NCI-H526 treated with DMSO at 0.1 percent for 48 hours (cell line): ENCODE measurements around the gene WNK3.
"Not testable (repeated sequence)": the region's sequence is repeated elsewhere in the genome, so short reads cannot be mapped to it uniquely, and the experiment has no call there.

Experiments used
- DNase-seq: peaks from one replicate; lab custom pipeline; 2025; lab: John Stamatoyannopoulos, UW

WNK3 gene

GRCh38 chrX:54357414-54358377, at the start of gene WNK3:
Gene WNK3 (minus strand): TSS chrX:54358046.
- DNase-seq: peak; percentile 70

- no peak for DNase-seq
Observed at GRCh38 chrX:54407266-54407665, 49.4 kb upstream of the WNK3 start.

GRCh38 chrX:54397113-54397512, 39.3 kb upstream of the WNK3 start:
- no peak for DNase-seq

GRCh38 chrX:54386314-54386713, 28.5 kb upstream of the WNK3 start:
- DNase-seq: no peak

- not testable (repeated sequence) for DNase-seq
Observed at GRCh38 chrX:54384661-54385060, 26.8 kb upstream of the WNK3 start.

- DNase-seq: no peak
Observed at GRCh38 chrX:54359408-54359807, 1.6 kb upstream of the WNK3 start.

GRCh38 chrX:54358424-54359211, 772 bp upstream of the WNK3 start:
- peak; percentile 55 for DNase-seq

- DNase-seq: no peak
Observed at GRCh38 chrX:54352677-54353076, 5.2 kb downstream of the WNK3 start.

- DNase-seq: not testable (repeated sequence)
Observed at GRCh38 chrX:54337383-54337782, 20.5 kb downstream of the WNK3 start.

GRCh38 chrX:54325077-54325476, 32.8 kb downstream of the WNK3 start:
- DNase-seq: no peak

- no peak for DNase-seq
Observed at GRCh38 chrX:54320067-54320466, 37.8 kb downstream of the WNK3 start.

- DNase-seq: no peak
Observed at GRCh38 chrX:54306379-54306778, 51.5 kb downstream of the WNK3 start.

GRCh38 chrX:54301516-54301915, 56.3 kb downstream of the WNK3 start:
- no peak for DNase-seq

GRCh38 chrX:54294306-54294705, 63.5 kb downstream of the WNK3 start:
- DNase-seq: no peak

- no peak for DNase-seq
Observed at GRCh38 chrX:54292755-54293154, 65.1 kb downstream of the WNK3 start.

- no peak for DNase-seq
Observed at GRCh38 chrX:54291758-54292157, 66.1 kb downstream of the WNK3 start.

GRCh38 chrX:54288968-54289367, 68.9 kb downstream of the WNK3 start:
- no peak for DNase-seq

GRCh38 chrX:54288277-54288676, 69.6 kb downstream of the WNK3 start:
- no peak for DNase-seq

- DNase-seq: no peak
Observed at GRCh38 chrX:54281676-54282075, 76.2 kb downstream of the WNK3 start.

- no peak for DNase-seq
Observed at GRCh38 chrX:54280466-54280865, 77.4 kb downstream of the WNK3 start.

GRCh38 chrX:54271664-54272063, 86.2 kb downstream of the WNK3 start:
- no peak for DNase-seq

GRCh38 chrX:54248309-54248708, 109.5 kb downstream of the WNK3 start:
- DNase-seq: peak; percentile 7

GRCh38 chrX:54246866-54247265, 111.0 kb downstream of the WNK3 start:
- DNase-seq: no peak
